PC-9 (cell line): ENCODE data around the gene STRA6.

Experiments
- EZH2 ChIP-seq: fragments of 200-600 bp; sonication (generic); IDR thresholded peaks from 2 replicates; pipeline ENCODE4 v1.8.0; 2017; ENCODE audit warnings: antibody characterized with exemption, low read depth
- TF ChIP-seq, protein P1 (sequence below): fragments of 200-600 bp; sonication (generic); conservative IDR thresholded peaks from 2 replicates; pipeline ENCODE4 v1.6.1; 2017; ENCODE audit warnings: mixed run types, antibody characterized with exemption, mild to moderate bottlenecking, moderate library complexity

- TF ChIP-seq, protein P1, sequence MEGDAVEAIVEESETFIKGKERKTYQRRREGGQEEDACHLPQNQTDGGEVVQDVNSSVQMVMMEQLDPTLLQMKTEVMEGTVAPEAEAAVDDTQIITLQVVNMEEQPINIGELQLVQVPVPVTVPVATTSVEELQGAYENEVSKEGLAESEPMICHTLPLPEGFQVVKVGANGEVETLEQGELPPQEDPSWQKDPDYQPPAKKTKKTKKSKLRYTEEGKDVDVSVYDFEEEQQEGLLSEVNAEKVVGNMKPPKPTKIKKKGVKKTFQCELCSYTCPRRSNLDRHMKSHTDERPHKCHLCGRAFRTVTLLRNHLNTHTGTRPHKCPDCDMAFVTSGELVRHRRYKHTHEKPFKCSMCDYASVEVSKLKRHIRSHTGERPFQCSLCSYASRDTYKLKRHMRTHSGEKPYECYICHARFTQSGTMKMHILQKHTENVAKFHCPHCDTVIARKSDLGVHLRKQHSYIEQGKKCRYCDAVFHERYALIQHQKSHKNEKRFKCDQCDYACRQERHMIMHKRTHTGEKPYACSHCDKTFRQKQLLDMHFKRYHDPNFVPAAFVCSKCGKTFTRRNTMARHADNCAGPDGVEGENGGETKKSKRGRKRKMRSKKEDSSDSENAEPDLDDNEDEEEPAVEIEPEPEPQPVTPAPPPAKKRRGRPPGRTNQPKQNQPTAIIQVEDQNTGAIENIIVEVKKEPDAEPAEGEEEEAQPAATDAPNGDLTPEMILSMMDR: no peak
- no peak for TF ChIP-seq EZH2
Observed at GRCh38 chr15:74251131-74251811, 48.7 kb upstream of the STRA6 start.
